Parathyroid adenoma (tissue), 2 donors: ENCODE data around the gene SOAT2.

Source experiments
- H2AFZ ChIP-seq: fragments of 300-600 bp; sonication (generic); one replicate; pipeline ENCODE4 v1.7.0; 2017; ENCODE audit warnings: antibody characterized with exemption, mild to moderate bottlenecking
- H3K27ac ChIP-seq: fragments of 300-600 bp; sonication (generic); one replicate; pipeline ENCODE4 v1.7.0; 2017
- H3K27me3 ChIP-seq: fragments of 300-600 bp; sonication (generic); one replicate; pipeline ENCODE4 v1.7.0; 2017; ENCODE audit warnings: low read length; ENCODE audit not compliant: control insufficient read depth, insufficient read depth
- H3K36me3 ChIP-seq: fragments of 300-600 bp; sonication (generic); one replicate; pipeline ENCODE4 v1.7.0; 2017; ENCODE audit warnings: low read length; ENCODE audit not compliant: control insufficient read depth, insufficient read depth
- H3K4me1 ChIP-seq: fragments of 300-600 bp; sonication (generic); one replicate; pipeline ENCODE4 v1.7.0; 2017; ENCODE audit warnings: control low read depth
- H3K4me2 ChIP-seq: fragments of 300-600 bp; sonication (generic); one replicate; pipeline ENCODE4 v1.7.0; 2017; ENCODE audit warnings: low read length
- H3K4me3 ChIP-seq: fragments of 300-600 bp; sonication (generic); one replicate; pipeline ENCODE4 v1.7.0; 2017; ENCODE audit warnings: low read depth, low read length
- H3K79me2 ChIP-seq: fragments of 300-600 bp; sonication (generic); one replicate; pipeline ENCODE4 v1.7.0; 2017; ENCODE audit warnings: control low read depth
- H3K9ac ChIP-seq: fragments of 300-600 bp; sonication (generic); one replicate; pipeline ENCODE4 v1.7.0; 2017; ENCODE audit warnings: mild to moderate bottlenecking
- H3K9me3 ChIP-seq: fragments of 300-600 bp; sonication (generic); one replicate; pipeline ENCODE4 v1.7.0; 2017; ENCODE audit warnings: low read length; ENCODE audit not compliant: control insufficient read depth
- CTCF ChIP-seq: fragments of 300-600 bp; sonication (generic); IDR thresholded peaks from one replicate; pipeline ENCODE4 v1.7.0; 2017; ENCODE audit warnings: antibody characterized with exemption, mild to moderate bottlenecking
- donor health status: primary hyperparathyroidism.

Gene SOAT2

GRCh38 chr12:53062977-53063707, 40.1 kb upstream of the SOAT2 start:
- H3K27ac ChIP-seq = no peak overlapping the region
- H3K4me1 ChIP-seq = peaks cover 24% of the 10 kb centered on the region

GRCh38 chr12:53063708-53064612, 39.3 kb upstream of the SOAT2 start:
- Histone ChIP-seq H3K36me3 (no peaks in the 10 kb centered on the region), H3K9ac (no peak overlapping the region)

More at GRCh38 chr12:53062977-53063707, 40.1 kb upstream of the SOAT2 start:
- H3K9ac ChIP-seq = no peak overlapping the region
- no peak overlapping the region for H3K4me2 ChIP-seq
- no peaks in the 10 kb centered on the region for H3K36me3 ChIP-seq
- no peak for TF ChIP-seq CTCF
- H2AFZ ChIP-seq = no peak overlapping the region
- H3K27me3 ChIP-seq = no peaks in the 10 kb centered on the region
- H3K79me2 ChIP-seq = no peaks in the 10 kb centered on the region
- H3K9me3 ChIP-seq = no peaks in the 10 kb centered on the region
- H3K4me3 ChIP-seq = no peak overlapping the region

GRCh38 chr12:53064613-53065436, 38.5 kb upstream of the SOAT2 start:
- no peak overlapping the region for H2AFZ ChIP-seq
- H3K9me3 ChIP-seq = no peaks in the 10 kb centered on the region
- H3K27me3 ChIP-seq = no peaks in the 10 kb centered on the region
- H3K4me2 ChIP-seq = no peak overlapping the region
- peak overlapping the region; percentile 69 for H3K27ac ChIP-seq
- H3K79me2 ChIP-seq = no peaks in the 10 kb centered on the region
- no peak overlapping the region for H3K9ac ChIP-seq
- peaks cover 24% of the 10 kb centered on the region for H3K4me1 ChIP-seq
- no peak overlapping the region for H3K4me3 ChIP-seq
- TF ChIP-seq CTCF = no peak
- no peaks in the 10 kb centered on the region for H3K36me3 ChIP-seq

More at GRCh38 chr12:53063708-53064612, 39.3 kb upstream of the SOAT2 start:
- no peak overlapping the region for H3K4me3 ChIP-seq
- H3K9me3 ChIP-seq = no peaks in the 10 kb centered on the region
- no peak for TF ChIP-seq CTCF
- H2AFZ ChIP-seq = no peak overlapping the region
- H3K79me2 ChIP-seq = no peaks in the 10 kb centered on the region
- peaks cover 24% of the 10 kb centered on the region for H3K4me1 ChIP-seq
- H3K4me2 ChIP-seq = no peak overlapping the region
- H3K27me3 ChIP-seq = no peaks in the 10 kb centered on the region
- peak overlapping the region; percentile 15 for H3K27ac ChIP-seq

- Histone ChIP-seq H3K9me3 (no peaks in the 10 kb centered on the region), H3K27me3 (no peaks in the 10 kb centered on the region), H3K4me1 (peaks cover 22% of the 10 kb centered on the region), H3K36me3 (no peaks in the 10 kb centered on the region), H3K4me2 (no peak overlapping the region), H3K4me3 (no peak overlapping the region), H2AFZ (no peak overlapping the region), H3K9ac (no peak overlapping the region), H3K27ac (peak overlapping the region; percentile 69), H3K79me2 (no peaks in the 10 kb centered on the region)
- TF ChIP-seq CTCF = no peak
These were observed 37.8 kb upstream of the SOAT2 start for GRCh38 chr12:53065470-53065869.
